NB4 (cell line): ENCODE measurements around the gene ABCB9.
A peak's percentile ranks its signal among the peaks of the same experiment; 100 is the strongest.

Source experiments
- DNase-seq: peaks from one replicate; pipeline ENCODE4 v3.0.0; 2010; ENCODE audit warnings: low read depth
- H3K4me3 ChIP-seq: one replicate; pipeline ENCODE4 v1.5.1; 2011; ENCODE audit warnings: mild to moderate bottlenecking, low read depth, low read length, moderate library complexity
- MAX ChIP-seq: IDR thresholded peaks from 2 replicates; pipeline ENCODE4 v1.6.1; 2011; ENCODE audit warnings: low read depth, low read length
- MYC ChIP-seq: IDR thresholded peaks from 2 replicates; pipeline ENCODE4 v1.6.1; 2011; ENCODE audit warnings: low read depth, low read length
- POLR2A ChIP-seq: IDR thresholded peaks from 2 replicates; pipeline ENCODE4 v1.6.1; 2011; ENCODE audit warnings: mild to moderate bottlenecking; ENCODE audit not compliant: insufficient read length; ENCODE audit errors: extremely low read depth
- TF ChIP-seq, protein P1 (sequence below): IDR thresholded peaks from one replicate; pipeline ENCODE4 v1.5.1; 2012; ENCODE audit warnings: low read depth, low read length

Gene ABCB9

DNA sequence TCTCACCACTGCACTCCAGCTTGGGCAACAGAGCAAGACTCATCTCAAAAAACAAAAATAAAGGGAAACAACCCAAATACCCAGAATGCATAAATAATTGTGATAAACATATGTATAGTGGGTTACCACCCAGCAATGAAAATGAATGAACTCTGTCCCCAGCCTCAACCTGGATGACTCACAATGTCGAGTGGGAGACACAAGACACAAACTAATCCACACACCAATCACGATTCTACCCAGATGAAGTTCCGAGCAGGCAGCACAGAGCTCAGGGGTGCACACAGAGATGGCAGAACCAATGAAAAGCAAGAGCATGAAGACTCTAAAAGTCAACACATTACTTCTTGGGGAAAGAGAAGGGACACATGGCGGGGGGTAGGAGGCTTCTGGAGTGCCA lies 27.1 kb downstream of the ABCB9 start:
- TF ChIP-seq MAX: no peak
- TF ChIP-seq, protein P1, sequence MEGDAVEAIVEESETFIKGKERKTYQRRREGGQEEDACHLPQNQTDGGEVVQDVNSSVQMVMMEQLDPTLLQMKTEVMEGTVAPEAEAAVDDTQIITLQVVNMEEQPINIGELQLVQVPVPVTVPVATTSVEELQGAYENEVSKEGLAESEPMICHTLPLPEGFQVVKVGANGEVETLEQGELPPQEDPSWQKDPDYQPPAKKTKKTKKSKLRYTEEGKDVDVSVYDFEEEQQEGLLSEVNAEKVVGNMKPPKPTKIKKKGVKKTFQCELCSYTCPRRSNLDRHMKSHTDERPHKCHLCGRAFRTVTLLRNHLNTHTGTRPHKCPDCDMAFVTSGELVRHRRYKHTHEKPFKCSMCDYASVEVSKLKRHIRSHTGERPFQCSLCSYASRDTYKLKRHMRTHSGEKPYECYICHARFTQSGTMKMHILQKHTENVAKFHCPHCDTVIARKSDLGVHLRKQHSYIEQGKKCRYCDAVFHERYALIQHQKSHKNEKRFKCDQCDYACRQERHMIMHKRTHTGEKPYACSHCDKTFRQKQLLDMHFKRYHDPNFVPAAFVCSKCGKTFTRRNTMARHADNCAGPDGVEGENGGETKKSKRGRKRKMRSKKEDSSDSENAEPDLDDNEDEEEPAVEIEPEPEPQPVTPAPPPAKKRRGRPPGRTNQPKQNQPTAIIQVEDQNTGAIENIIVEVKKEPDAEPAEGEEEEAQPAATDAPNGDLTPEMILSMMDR: no peak
- TF ChIP-seq MYC: no peak
- TF ChIP-seq POLR2A: no peak
- no peak for DNase-seq
- no peak overlapping the region for H3K4me3 ChIP-seq

DNA sequence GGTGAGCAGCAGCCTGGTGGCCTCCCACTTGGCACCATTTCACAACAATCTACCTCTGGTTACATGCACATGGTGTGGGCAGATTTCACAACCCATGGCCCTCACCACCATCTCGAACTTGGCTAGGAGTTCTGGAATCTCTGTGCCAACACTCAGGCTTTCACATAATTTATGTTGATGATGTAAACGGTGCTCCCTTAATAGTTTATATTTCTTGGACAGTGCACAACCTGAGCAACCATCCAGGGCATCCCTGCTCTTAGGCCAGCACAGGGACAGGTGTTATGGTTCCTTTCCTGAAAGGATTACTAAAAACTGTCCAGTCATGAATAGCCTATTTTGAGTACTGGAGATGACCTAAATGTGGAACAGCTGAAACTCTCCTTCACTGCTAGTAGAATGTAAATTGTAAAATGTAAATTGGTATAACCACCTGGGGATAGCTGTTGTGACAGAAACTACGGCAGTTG lies 28.6 kb downstream of the ABCB9 start:
- peak; percentile 71 for DNase-seq
- peak; percentile 48 for TF ChIP-seq MYC
- TF ChIP-seq, protein P1: no peak
- TF ChIP-seq MAX: peak; percentile 51; the same call in 1 of the 2 replicates
- TF ChIP-seq POLR2A: no peak
- no peak overlapping the region for H3K4me3 ChIP-seq

DNA sequence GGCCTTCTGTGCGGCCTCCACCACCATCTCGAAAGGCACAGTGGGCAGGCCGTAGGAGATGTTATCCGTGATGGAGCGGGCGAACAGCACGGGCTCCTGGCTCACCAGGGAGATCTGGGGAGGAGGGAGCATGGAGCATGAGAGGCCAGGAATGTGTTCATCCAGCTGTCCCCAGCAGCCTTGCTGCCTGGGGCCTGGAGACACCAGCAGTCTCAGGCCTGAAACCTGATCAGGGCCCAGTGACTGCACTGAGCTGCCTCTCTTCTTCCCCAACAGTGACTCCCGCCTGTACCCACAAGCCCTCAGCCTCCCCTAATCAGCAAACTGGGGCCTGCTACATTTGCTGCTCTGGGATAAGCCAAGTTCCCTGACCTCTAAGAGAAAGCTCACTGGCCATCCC lies 30.9 kb downstream of the ABCB9 start:
- no peak for TF ChIP-seq POLR2A
- TF ChIP-seq, protein P1: no peak
- TF ChIP-seq MAX: no peak
- no peak for TF ChIP-seq MYC
- no peak for DNase-seq
- H3K4me3 ChIP-seq: no peak overlapping the region

GRCh38 chr12:122934722-122935121 lies 31.5 kb downstream of the ABCB9 start:
- no peak overlapping the region for H3K4me3 ChIP-seq

DNA sequence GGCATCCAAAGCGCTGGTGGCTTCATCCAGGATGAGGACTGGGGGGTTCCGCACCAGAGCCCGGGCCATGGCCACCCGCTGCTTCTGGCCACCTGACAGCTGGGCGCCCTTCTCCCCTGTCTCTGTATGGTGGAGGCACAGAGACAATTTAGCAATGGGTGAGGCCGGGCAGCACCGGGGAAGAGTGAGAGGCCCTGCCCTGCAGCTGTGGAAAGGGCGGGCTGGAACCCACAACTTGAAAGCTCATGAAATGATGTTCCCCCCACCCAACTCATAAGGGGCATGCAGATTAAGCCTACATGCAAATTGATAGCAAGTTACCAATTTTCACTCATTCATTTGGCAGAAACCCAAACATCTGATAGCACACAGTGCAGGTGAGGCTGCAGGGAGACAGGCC lies 34.1 kb downstream of the ABCB9 start:
- H3K4me3 ChIP-seq: no peak overlapping the region
- no peak for TF ChIP-seq MYC
- TF ChIP-seq MAX: no peak
- DNase-seq: no peak

More at GRCh38 chr12:122934722-122935121, 31.5 kb downstream of the ABCB9 start:
- peak; percentile 32 for DNase-seq
- TF ChIP-seq, protein P1: no peak
- TF ChIP-seq MAX (no peak), POLR2A (no peak), MYC (no peak)

GRCh38 chr12:122929812-122930211 lies 36.5 kb downstream of the ABCB9 start:
- DNase-seq: no peak
- H3K4me3 ChIP-seq: no peak overlapping the region

More at GRCh38 chr12:122929812-122930211, 36.5 kb downstream of the ABCB9 start:
- TF ChIP-seq, protein P1: no peak
- no peak for TF ChIP-seq POLR2A
- TF ChIP-seq MYC: no peak
- TF ChIP-seq MAX: no peak
